Measurements from ENCODE around the gene RCAN2. TPM values are rescaled to one million over a fixed set of nuclear protein-coding genes. Genes with fewer than 3 reads are reported as not detected.

Gene RCAN2
- total RNA-seq = 11.9 TPM

DNA sequence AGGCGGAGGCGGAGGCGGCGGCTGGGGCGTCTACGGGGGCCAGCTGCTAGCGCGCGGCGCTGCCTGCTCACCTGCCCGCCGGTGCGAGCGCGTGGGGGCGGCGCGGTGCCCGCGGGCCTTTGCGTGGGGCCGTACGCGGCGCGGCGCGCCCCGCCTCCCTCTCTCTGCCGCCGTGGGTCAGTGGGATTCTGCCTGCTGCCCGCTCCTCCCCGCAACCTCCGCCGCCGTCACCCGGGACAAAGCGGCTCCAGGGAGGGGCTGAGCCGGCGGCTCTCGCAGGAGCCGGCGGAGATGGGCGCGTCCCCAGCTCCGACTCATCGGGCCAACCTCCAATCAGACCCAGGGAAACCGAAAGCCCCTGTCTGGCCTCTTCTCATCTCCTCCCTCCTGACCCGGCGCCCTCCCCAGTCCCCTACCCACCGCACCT, at the start of gene RCAN2:
Gene RCAN2, minus strand, starts transcription at position 249 of the 427 bp plus-strand sequence.

Other genes starting within 250 kb of the RCAN2 start
- 7.4 TPM for gene CYP39A1, start 161.4 kb upstream of the RCAN2 start, total RNA-seq
- 31.8 TPM for gene SLC25A27, start 161.5 kb upstream of the RCAN2 start, total RNA-seq
- gene TDRD6, start 196.4 kb upstream of the RCAN2 start, total RNA-seq = 0.82 TPM
- gene PLA2G7, start 243.9 kb upstream of the RCAN2 start, total RNA-seq = 2.0 TPM

All from metanephros (tissue), 1 donor.